A673 (cell line): ENCODE measurements around the gene SF3B6. TPM values are rescaled to one million over a fixed set of nuclear protein-coding genes. Genes with fewer than 3 reads are reported as not detected.

Experiments
- BruUV-seq: library from RNA; stranded (reverse); fragments of 400-500 nt; replicated peaks from 2 replicates; lab custom pipeline; 2021; lab: Mats Ljungman, UMichigan
- CTCF ChIA-PET: fragments of 300-600 bp; sonication (Branson Sonifier 250); formaldehyde crosslinking; loops from one replicate; lab custom pipeline; 2022; ENCODE audit warnings: antibody characterized with exemption; lab: Charles Lee
- POLR2A ChIA-PET: fragments of 300-600 bp; sonication (Branson Sonifier 250); formaldehyde crosslinking; loops from one replicate; lab custom pipeline; 2022; ENCODE audit warnings: antibody characterized with exemption; ENCODE audit not compliant: low non-redundant PET; lab: Charles Lee
- DNase-seq: peaks from one replicate; pipeline ENCODE4 v3.0.0-alpha.2; 2015; ENCODE audit warnings: low spot score
- H3K27ac ChIP-seq: fragments of 200-600 bp; sonication (generic); 2 replicates; pipeline ENCODE4 v1.5.1; 2016; ENCODE audit warnings: mixed run types, low read depth, mild to moderate bottlenecking, mixed read lengths, antibody characterized with exemption, low read length; ENCODE audit not compliant: poor library complexity, severe bottlenecking
- H3K27me3 ChIP-seq: fragments of 200-600 bp; sonication (generic); replicated peaks from 2 replicates; pipeline ENCODE4 v1.6.1; 2017; ENCODE audit warnings: mixed run types, low read depth, mild to moderate bottlenecking, mixed read lengths, antibody characterized with exemption, low read length; ENCODE audit not compliant: insufficient read depth, poor library complexity
- H3K36me3 ChIP-seq: fragments of 200-600 bp; sonication (generic); 2 replicates; pipeline ENCODE4 v1.6.1; 2016; ENCODE audit warnings: mixed run types, mild to moderate bottlenecking, mixed read lengths, antibody characterized with exemption, low read length; ENCODE audit not compliant: insufficient read depth, poor library complexity, severe bottlenecking
- H3K4me1 ChIP-seq: fragments of 200-600 bp; sonication (generic); 2 replicates; pipeline ENCODE4 v1.6.1; 2017; ENCODE audit warnings: mixed run types, mild to moderate bottlenecking, mixed read lengths, antibody characterized with exemption, low read length; ENCODE audit not compliant: insufficient read depth, poor library complexity, severe bottlenecking
- H3K4me3 ChIP-seq: fragments of 200-600 bp; sonication (generic); 2 replicates; pipeline ENCODE4 v1.5.1; 2016; ENCODE audit warnings: low read depth, mixed run types, mild to moderate bottlenecking, mixed read lengths, low read length; ENCODE audit not compliant: poor library complexity, severe bottlenecking
- H3K9me3 ChIP-seq: fragments of 200-600 bp; sonication (generic); 2 replicates; pipeline ENCODE4 v1.6.1; 2016; ENCODE audit warnings: mixed run types, low read depth, mild to moderate bottlenecking, mixed read lengths, antibody characterized with exemption, low read length; ENCODE audit not compliant: poor library complexity, severe bottlenecking
- CTCF ChIP-seq: fragments of 300-800, 200-600 bp; sonication (generic); conservative IDR thresholded peaks from 2 replicates; pipeline ENCODE4 v1.5.1; 2017; ENCODE audit warnings: low read depth, mild to moderate bottlenecking, antibody characterized with exemption, low read length, moderate library complexity, mixed read lengths
- EZH2 ChIP-seq: fragments of 200-600 bp; sonication (generic); IDR thresholded peaks from 2 replicates; pipeline ENCODE4 v1.6.1; 2017; ENCODE audit warnings: borderline replicate concordance, low read depth, mild to moderate bottlenecking, mixed read lengths, antibody characterized with exemption, low read length; ENCODE audit not compliant: poor library complexity, severe bottlenecking
- intact Hi-C: fragments of 100-400 bp; cut with micrococcal nuclease; formaldehyde crosslinking; loops from one replicate; pipeline ENCODE4 v1.10.0; 2022; ENCODE audit not compliant: unreplicated experiment
- total RNA-seq: library from RNA; stranded (reverse); gene quantifications from 2 replicates; pipeline ENCODE4 v1.2.3, GENCODE V29; 2021

SF3B6 gene
- total RNA-seq, 1 experiment from 2014 or later = 130 TPM

- intact Hi-C loops = no loop called here
- ChIA-PET CTCF (no interaction called here), POLR2A (no interaction called here)
- Histone ChIP-seq H3K27me3 (no peaks in the 10 kb centered on the region), H3K36me3 (no peaks in the 10 kb centered on the region), H3K9me3 (no peaks in the 10 kb centered on the region), H3K4me1 (no peaks in the 10 kb centered on the region), H3K4me3 (no peak overlapping the region), H3K27ac (no peak overlapping the region)
- no peak for TF ChIP-seq EZH2
- no peak for TF ChIP-seq CTCF
- no peak for DNase-seq
- BruUV-seq = no TSS peak
Measured at GRCh38 chr2:24107336-24107735, 31.2 kb upstream of the SF3B6 start.

GRCh38 chr2:24106786-24107185 is 30.7 kb upstream of the SF3B6 start:
- ChIA-PET CTCF (no interaction called here), POLR2A (no interaction called here)
- Histone ChIP-seq H3K27me3 (no peaks in the 10 kb centered on the region), H3K4me1 (no peaks in the 10 kb centered on the region), H3K4me3 (no peak overlapping the region), H3K27ac (no peak overlapping the region), H3K36me3 (no peaks in the 10 kb centered on the region), H3K9me3 (no peaks in the 10 kb centered on the region)
- TF ChIP-seq EZH2 (no peak), CTCF (no peak)
- no TSS peak for BruUV-seq
- intact Hi-C loops = no loop called here
- no peak for DNase-seq

- Histone ChIP-seq H3K4me1 (no peaks in the 10 kb centered on the region), H3K9me3 (no peaks in the 10 kb centered on the region), H3K4me3 (no peak overlapping the region), H3K27me3 (no peaks in the 10 kb centered on the region), H3K27ac (no peak overlapping the region), H3K36me3 (no peaks in the 10 kb centered on the region)
- DNase-seq = no peak
- intact Hi-C loops = no loop called here
- TF ChIP-seq EZH2 (no peak), CTCF (no peak)
- ChIA-PET POLR2A (interaction anchor here (0.6 kb wide), 1 partner anchor 99 kb away, joined by 4 read pairs; no protein-coding TSS in a partner anchor), CTCF (no interaction called here)
- no TSS peak for BruUV-seq
Measured at GRCh38 chr2:24105816-24106215, 29.7 kb upstream of the SF3B6 start.
